GM12878 (cell line): ENCODE measurements around the gene BCAS4. TPM values are rescaled to one million over a fixed set of nuclear protein-coding genes. Genes with fewer than 3 reads are reported as not detected.

Experiments
- CBX3 ChIP-seq: fragments of 200-600 bp; sonication (generic); IDR thresholded peaks from 2 replicates; pipeline ENCODE4 v1.6.1; 2016; ENCODE audit warnings: low read depth, borderline replicate concordance
- CHD1 ChIP-seq: IDR thresholded peaks from 2 replicates; pipeline ENCODE4 v1.6.1; 2012; ENCODE audit warnings: low read depth, low read length, improper control_type of control experiment
- CHD2 ChIP-seq: IDR thresholded peaks from 2 replicates; pipeline ENCODE4 v1.6.1; 2011; ENCODE audit warnings: low read depth, low read length, improper control_type of control experiment, borderline replicate concordance
- ETV6 ChIP-seq, 2 experiments: fragments of 450-650 bp in 1 of 2; IDR thresholded peaks in 1 of 2; conservative IDR thresholded peaks in 1 of 2; 2 replicates each; pipeline ENCODE4 v1.6.1; 2014; ENCODE audit warnings: antibody characterized with exemption in 1 of 2, borderline replicate concordance in 1 of 2, low read depth in 1 of 2, mild to moderate bottlenecking in 1 of 2, moderate library complexity in 1 of 2
- IKZF2 ChIP-seq, 2 experiments: fragments of 450-650 bp; IDR thresholded peaks; 2 replicates each; pipeline ENCODE4 v1.6.1; 2017; ENCODE audit warnings: mild to moderate bottlenecking in 2 of 2, moderate library complexity in 2 of 2
- IRF4 ChIP-seq: IDR thresholded peaks from 2 replicates; pipeline ENCODE4 v1.6.1; 2011; ENCODE audit warnings: low read depth, low read length
- JUNB ChIP-seq: IDR thresholded peaks from 2 replicates; pipeline ENCODE4 v1.6.1; 2016; ENCODE audit warnings: antibody characterized with exemption, mild to moderate bottlenecking
- KLF5 ChIP-seq: fragments of 450-650 bp; IDR thresholded peaks from 2 replicates; pipeline ENCODE4 v1.6.1; 2014; ENCODE audit warnings: mild to moderate bottlenecking; ENCODE audit not compliant: partially characterized antibody
- MEF2B ChIP-seq: fragments of 450-650 bp; IDR thresholded peaks from 2 replicates; pipeline ENCODE4 v1.6.1; 2018; ENCODE audit warnings: mild to moderate bottlenecking, moderate library complexity; ENCODE audit not compliant: partially characterized antibody, poor library complexity, severe bottlenecking
- PML ChIP-seq: IDR thresholded peaks from 2 replicates; pipeline ENCODE4 v1.6.1; 2012; ENCODE audit warnings: low read length, inconsistent platforms
- POLR2A ChIP-seq: IDR thresholded peaks from 2 replicates; pipeline ENCODE4 v1.6.1; 2011; ENCODE audit warnings: low read depth, mild to moderate bottlenecking, low read length
- POLR2AphosphoS5 ChIP-seq: IDR thresholded peaks from 2 replicates; pipeline ENCODE4 v1.6.1; 2011; ENCODE audit warnings: mild to moderate bottlenecking, low read length, inconsistent platforms
- RCOR1 ChIP-seq: conservative IDR thresholded peaks from 2 replicates; pipeline ENCODE4 v1.6.1; 2012; ENCODE audit warnings: low read depth, low read length, improper control_type of control experiment
- RUNX3 ChIP-seq: IDR thresholded peaks from 2 replicates; pipeline ENCODE4 v1.6.1; 2012; ENCODE audit warnings: low read length, inconsistent platforms
- SIN3A ChIP-seq: IDR thresholded peaks from 2 replicates; pipeline ENCODE4 v1.6.1; 2012; ENCODE audit warnings: low read depth, low read length, improper control_type of control experiment
- SIX5 ChIP-seq: IDR thresholded peaks from 2 replicates; pipeline ENCODE4 v1.6.1; 2011; ENCODE audit warnings: mild to moderate bottlenecking, low read depth, low read length, moderate library complexity; ENCODE audit not compliant: severe bottlenecking
- SMAD5 ChIP-seq: IDR thresholded peaks from 2 replicates; pipeline ENCODE4 v1.6.1; 2016; ENCODE audit warnings: antibody characterized with exemption, low read depth
- SMARCA5 ChIP-seq: fragments of 450-650 bp; IDR thresholded peaks from 2 replicates; pipeline ENCODE4 v1.6.1; 2017; ENCODE audit warnings: mild to moderate bottlenecking
- TCF3 ChIP-seq: IDR thresholded peaks from 2 replicates; pipeline ENCODE4 v1.6.1; 2012; ENCODE audit warnings: low read depth, mild to moderate bottlenecking, low read length, borderline replicate concordance; ENCODE audit not compliant: insufficient read depth
- ZBED1 ChIP-seq: IDR thresholded peaks from 2 replicates; pipeline ENCODE4 v1.6.1; 2016; ENCODE audit warnings: borderline replicate concordance
- ZNF24 ChIP-seq: fragments of 450-650 bp; IDR thresholded peaks from 2 replicates; pipeline ENCODE4 v1.6.1; 2017; ENCODE audit warnings: antibody characterized with exemption, mild to moderate bottlenecking
- ZZZ3 ChIP-seq: IDR thresholded peaks from 2 replicates; pipeline ENCODE4 v1.6.1; 2011; ENCODE audit warnings: low read depth; ENCODE audit not compliant: control insufficient read depth, insufficient read length
- polyA plus RNA-seq, 11 experiments: library from polyadenylated mRNA; depleted of rRNA in 4 of 11; unstranded in 6 of 11; stranded (reverse) in 5 of 11; fragments of >200 nt; fragmentation: Nextera tagmentation in 4 of 11; fragmentation: Illumina TruSeq in 1 of 11; extraction: Ambion mirVana in 4 of 11; extraction: Trizol in 1 of 11; gene quantifications; 1 replicate in 1 of 11; 2 replicates in 10 of 11; pipeline versions ENCODE4 v1.2.1 to v1.2.3, GENCODE V29; 2011 to 2016; ENCODE audit warnings: inconsistent platforms in 2 of 11, missing spikeins in 2 of 11, low read depth in 1 of 11
- total RNA-seq, 4 experiments: library from RNA; depleted of rRNA in 3 of 4; stranded (reverse); fragments of >200 nt in 3 of 4; fragmentation: Illumina TruSeq in 1 of 4; extraction: Trizol in 1 of 4; gene quantifications; 2 replicates each; pipeline versions ENCODE4 v1.2.1 to v1.2.3, GENCODE V29; 2013 to 2021
- TF ChIP-seq, protein P1 (sequence below): IDR thresholded peaks from 2 replicates; pipeline ENCODE4 v1.6.1; 2011; ENCODE audit warnings: low read depth, low read length, improper control_type of control experiment, borderline replicate concordance
- TF ChIP-seq, protein P2 (sequence below): fragments of 450-650 bp; IDR thresholded peaks from 2 replicates; pipeline ENCODE4 v1.6.1; 2018; ENCODE audit warnings: borderline replicate concordance, mild to moderate bottlenecking; ENCODE audit not compliant: partially characterized antibody
- TF ChIP-seq, protein P3 (sequence below): IDR thresholded peaks from 2 replicates; pipeline ENCODE4 v1.6.1; 2011; ENCODE audit warnings: low read depth, mild to moderate bottlenecking, low read length, moderate library complexity, borderline replicate concordance; ENCODE audit errors: extremely low read depth
- TF ChIP-seq, protein P4 (sequence below): IDR thresholded peaks from 2 replicates; pipeline ENCODE4 v1.6.1; 2012; ENCODE audit warnings: low read length, inconsistent platforms

Gene BCAS4
- total and polyA plus RNA-seq, 10 of the 15 experiments (the other 5 are each of a cell fraction or from before 2014, with no cell fraction given): 14.8 to 214 (median 65.3) TPM

DNA sequence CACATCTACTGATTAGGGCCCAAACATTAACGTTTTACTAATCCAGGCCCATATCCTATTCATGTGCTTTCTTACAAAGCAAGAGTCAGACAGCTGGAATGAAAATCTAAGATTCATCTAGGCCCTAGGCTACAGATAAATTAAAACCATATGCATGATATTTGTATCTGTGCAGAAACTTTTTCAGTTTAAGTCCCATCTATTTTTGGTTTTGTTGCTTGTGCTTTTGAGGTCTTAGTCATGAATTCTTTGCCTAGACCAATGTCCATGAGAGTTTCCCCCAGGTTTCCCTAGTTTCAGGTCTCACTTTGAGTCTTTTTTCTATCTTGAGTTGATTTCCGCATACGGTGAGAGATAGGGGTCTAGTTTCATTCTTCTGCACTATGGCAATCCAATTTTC, 116.2 kb downstream of the BCAS4 start (continued):
- no peak for TF ChIP-seq CHD2
- TF ChIP-seq IRF4: peak; percentile 35; the same call in 1 of the 2 replicates
- TF ChIP-seq SIX5: no peak
- no peak for TF ChIP-seq ZZZ3
- TF ChIP-seq MEF2B: no peak
- TF ChIP-seq, protein P1, sequence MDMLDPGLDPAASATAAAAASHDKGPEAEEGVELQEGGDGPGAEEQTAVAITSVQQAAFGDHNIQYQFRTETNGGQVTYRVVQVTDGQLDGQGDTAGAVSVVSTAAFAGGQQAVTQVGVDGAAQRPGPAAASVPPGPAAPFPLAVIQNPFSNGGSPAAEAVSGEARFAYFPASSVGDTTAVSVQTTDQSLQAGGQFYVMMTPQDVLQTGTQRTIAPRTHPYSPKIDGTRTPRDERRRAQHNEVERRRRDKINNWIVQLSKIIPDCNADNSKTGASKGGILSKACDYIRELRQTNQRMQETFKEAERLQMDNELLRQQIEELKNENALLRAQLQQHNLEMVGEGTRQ: no peak
- TF ChIP-seq JUNB: peak; percentile 72
- peak; percentile 32 to 34; a peak in 3 of 4 replicates for TF ChIP-seq IKZF2 (IDR thresholded peaks at IDR 0.05)
- peak; percentile 63; the same call in 1 of the 2 replicates for TF ChIP-seq ZBED1
- peak in 1 of 2 experiments; percentile 49; a peak in 1 of 4 replicates for TF ChIP-seq ETV6 (conservative IDR thresholded peaks at IDR 0.05 in 1 of 2, IDR thresholded peaks at IDR 0.05 in 1 of 2; ENCODE audit: borderline replicate concordance in 1 of 2, low read depth in 1 of 2)
- no peak for TF ChIP-seq ZNF24
- TF ChIP-seq SMAD5: no peak
- TF ChIP-seq TCF3: no peak
- peak; percentile 58; the same call in 1 of the 2 replicates for TF ChIP-seq RUNX3
- TF ChIP-seq, protein P2, sequence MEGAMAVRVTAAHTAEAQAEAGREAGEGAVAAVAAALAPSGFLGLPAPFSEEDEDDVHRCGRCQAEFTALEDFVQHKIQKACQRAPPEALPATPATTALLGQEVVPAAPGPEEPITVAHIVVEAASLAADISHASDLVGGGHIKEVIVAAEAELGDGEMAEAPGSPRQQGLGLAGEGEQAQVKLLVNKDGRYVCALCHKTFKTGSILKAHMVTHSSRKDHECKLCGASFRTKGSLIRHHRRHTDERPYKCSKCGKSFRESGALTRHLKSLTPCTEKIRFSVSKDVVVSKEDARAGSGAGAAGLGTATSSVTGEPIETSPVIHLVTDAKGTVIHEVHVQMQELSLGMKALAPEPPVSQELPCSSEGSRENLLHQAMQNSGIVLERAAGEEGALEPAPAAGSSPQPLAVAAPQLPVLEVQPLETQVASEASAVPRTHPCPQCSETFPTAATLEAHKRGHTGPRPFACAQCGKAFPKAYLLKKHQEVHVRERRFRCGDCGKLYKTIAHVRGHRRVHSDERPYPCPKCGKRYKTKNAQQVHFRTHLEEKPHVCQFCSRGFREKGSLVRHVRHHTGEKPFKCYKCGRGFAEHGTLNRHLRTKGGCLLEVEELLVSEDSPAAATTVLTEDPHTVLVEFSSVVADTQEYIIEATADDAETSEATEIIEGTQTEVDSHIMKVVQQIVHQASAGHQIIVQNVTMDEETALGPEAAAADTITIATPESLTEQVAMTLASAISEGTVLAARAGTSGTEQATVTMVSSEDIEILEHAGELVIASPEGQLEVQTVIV: no peak
- no peak for TF ChIP-seq CHD1
- no peak for TF ChIP-seq KLF5
- TF ChIP-seq POLR2A: no peak
- no peak for TF ChIP-seq PML
- TF ChIP-seq, protein P3, sequence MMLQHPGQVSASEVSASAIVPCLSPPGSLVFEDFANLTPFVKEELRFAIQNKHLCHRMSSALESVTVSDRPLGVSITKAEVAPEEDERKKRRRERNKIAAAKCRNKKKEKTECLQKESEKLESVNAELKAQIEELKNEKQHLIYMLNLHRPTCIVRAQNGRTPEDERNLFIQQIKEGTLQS: no peak
- no peak for TF ChIP-seq SMARCA5
- TF ChIP-seq RCOR1: no peak
- TF ChIP-seq SIN3A: no peak
- no peak for TF ChIP-seq CBX3
- no peak for TF ChIP-seq POLR2AphosphoS5
- TF ChIP-seq, protein P4, sequence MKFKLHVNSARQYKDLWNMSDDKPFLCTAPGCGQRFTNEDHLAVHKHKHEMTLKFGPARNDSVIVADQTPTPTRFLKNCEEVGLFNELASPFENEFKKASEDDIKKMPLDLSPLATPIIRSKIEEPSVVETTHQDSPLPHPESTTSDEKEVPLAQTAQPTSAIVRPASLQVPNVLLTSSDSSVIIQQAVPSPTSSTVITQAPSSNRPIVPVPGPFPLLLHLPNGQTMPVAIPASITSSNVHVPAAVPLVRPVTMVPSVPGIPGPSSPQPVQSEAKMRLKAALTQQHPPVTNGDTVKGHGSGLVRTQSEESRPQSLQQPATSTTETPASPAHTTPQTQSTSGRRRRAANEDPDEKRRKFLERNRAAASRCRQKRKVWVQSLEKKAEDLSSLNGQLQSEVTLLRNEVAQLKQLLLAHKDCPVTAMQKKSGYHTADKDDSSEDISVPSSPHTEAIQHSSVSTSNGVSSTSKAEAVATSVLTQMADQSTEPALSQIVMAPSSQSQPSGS: no peak
- TF ChIP-seq, all 136 proteins: peak for 10
